GM19463 (cell line): ENCODE results near the gene RNF39.

Experiments
- ATAC-seq: cut with Tn5 transposase; IDR thresholded peaks from one replicate; pipeline ENCODE4 v1.9.1; 2021; ENCODE audit warnings: mild to moderate bottlenecking, moderate library complexity; ENCODE audit not compliant: unreplicated experiment

Gene RNF39

DNA sequence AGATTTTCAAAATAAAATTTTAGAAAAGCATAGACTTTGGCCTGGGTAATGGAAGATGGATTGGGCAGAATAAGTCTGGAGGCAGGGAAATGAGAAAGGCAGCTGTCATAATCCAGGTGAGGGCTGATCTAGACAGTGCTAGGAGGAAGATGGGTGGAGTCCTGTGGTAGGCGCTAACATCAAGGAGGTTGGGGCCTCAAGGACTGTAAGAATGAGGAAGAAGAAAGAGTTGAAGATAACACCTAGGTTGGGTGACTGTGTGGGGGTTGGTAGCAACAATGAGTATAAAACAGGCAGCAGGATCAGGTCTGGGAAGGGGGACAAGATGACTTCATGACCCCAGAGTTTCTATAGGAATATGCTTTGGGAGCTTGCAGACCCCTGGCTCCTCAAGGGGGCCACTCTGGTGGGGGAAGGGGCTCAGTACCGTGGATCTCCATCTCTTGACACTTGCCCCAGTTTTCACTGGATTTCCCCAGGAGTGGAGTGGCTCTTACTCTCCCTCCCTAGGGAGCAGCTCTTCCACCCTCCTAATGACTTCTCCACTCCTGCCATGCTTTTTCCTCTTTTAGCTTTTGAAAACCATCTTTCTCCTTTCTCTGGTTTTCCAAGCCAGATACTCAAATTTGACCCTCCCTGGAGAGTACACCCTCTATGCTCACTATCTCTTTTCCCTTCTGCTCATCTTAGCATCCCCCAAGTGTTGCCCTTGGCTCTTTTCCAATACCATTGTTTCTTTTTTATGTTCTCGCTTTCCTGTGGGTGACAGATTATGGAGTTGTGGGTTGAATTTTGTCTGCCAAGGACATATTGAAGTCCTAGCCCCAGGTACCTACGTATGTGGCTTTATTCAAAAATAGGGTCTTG, 22.6 kb upstream of the RNF39 start:
- no peak for ATAC-seq

DNA sequence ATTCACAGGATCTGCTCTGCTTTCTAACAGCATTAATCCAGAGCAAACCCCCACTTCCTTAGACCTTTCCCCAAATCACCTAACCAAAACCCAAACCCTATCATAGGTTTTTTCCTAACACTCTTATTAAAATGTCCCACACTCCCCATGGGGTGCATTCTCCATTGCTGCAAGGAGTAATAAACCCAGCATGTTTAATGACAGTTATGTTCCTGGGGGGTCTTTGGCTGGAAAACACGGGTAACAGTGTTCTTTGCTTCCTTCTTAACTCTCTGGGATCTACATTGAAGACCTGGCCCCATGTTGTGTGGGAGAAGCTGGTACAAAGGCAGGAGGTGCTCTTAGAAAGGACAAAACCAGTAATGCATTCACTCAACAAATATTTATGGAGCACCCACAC, 21.3 kb upstream of the RNF39 start:
- ATAC-seq, result no peak

DNA sequence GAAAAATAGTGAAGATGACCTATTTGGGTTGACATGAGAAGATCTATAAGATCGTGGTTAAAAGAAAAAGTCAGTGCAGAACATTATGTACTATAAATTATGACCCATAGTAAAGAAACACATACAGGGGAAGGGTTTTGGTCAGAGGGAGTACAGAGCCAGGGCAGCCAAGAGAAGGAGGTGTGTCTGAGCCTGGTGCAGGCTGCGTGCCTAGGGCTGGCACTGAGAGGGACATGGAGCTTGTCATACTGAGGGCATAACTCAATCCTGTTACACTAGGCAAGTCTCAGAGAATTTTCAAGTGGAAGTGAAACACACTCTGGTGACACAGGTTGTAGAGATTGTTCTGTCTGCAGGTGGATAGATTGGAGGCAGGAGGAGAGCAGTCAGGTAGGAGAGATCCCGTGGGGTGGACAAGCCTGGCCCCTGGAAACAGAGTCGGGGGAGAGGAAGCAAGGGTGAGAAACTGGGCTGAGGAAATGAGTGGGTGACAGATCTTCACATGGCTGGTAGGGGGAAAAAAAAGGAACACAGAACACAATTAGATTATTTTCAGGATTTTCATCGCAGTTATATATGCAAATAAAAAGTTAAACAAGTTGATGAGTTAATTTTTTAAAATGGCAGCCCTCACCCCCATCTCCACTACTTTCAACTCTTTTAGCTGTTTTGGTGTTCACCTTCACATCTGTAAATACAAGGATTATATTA, 18.5 kb upstream of the RNF39 start:
- ATAC-seq, result no peak

DNA sequence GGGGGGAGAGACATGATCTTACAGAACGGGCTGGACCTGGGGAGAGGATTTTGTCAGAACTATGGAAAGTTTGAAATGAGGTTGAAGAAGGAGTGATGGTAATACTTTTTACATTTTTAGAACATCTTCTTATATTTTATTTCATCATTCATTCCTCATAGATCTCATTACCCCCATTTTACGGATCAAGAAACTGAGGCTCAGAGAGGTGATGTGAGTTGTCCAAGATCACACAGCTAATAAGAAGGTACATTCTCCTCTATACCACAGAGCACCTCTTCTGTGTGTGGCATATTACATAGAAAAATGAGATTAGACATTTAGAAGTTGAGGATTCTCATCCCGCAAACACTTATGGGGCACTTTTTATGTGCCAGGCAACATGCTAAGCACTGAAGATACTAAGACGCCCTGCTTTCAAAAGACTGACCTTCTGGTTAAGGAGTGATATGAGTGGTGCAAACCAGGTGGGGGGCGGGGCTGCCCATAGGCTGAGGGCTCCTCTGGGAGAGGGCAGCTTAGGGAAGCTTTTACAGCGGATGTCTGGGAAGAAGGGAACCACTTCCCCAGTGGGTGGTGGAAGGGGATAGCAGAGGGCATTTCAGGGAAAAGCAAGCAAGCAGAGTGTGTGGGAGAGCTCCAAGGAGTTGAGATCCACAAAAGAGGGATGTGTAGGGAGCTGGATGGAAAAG, 17.4 kb upstream of the RNF39 start:
- no peak for ATAC-seq

DNA sequence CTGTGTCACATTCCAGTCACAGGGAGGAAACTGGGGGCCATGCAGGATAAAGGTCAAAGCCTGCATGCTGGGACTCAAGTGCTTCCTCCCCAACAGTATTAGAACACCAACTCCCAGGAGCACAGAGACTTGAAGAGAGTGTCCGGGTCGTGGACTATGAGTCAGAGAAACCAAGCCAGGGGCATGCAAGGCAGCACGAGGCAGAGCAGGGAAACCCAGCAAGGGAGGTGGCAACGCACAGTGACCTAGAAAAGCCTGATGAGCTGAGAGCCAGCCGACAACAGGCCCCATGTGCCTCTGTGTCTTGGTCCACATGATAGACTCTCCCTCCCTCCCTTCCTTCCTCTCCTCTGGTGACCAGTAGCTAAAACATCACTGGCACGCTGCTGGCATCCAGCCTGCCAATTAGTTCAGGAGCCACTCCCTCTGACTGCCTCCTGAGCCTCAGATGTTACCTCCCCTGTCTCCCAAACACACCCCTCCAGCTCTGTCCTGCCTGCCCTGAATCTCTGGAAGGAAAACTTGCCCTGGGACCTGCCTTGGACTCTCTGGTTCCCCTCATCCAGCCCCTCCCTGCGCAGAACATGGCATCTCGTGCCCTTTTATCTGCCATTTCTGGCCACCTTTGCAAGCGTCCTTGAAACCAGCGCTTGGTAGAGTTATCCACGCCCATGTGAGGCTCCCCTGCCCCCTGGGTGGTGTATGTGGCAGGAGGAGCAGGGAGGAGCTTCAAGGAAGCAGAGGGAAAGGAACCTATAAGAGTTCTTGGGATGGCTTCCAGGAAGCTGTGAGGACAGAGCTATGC, 16.2 kb upstream of the RNF39 start:
- ATAC-seq, result no peak

DNA sequence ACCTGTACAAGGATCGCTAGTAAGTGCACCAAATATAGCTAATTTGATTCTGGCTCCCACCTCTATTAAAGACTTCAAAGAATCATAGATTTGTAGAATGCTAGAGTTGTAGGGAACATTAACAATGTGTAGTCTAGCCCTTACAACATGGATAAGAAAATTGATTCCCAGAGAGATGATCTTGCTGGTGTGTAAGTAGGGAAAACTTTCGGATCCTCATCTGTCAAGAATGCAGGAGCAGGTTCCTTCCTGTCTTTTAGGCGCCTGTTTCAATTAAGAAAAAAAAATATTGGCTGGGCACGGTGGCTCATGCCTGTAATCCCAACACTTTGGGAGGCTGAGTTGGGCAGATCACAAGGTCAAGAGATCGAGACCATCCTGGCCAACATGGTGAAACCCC, 12.3 kb upstream of the RNF39 start:
- no peak for ATAC-seq

DNA sequence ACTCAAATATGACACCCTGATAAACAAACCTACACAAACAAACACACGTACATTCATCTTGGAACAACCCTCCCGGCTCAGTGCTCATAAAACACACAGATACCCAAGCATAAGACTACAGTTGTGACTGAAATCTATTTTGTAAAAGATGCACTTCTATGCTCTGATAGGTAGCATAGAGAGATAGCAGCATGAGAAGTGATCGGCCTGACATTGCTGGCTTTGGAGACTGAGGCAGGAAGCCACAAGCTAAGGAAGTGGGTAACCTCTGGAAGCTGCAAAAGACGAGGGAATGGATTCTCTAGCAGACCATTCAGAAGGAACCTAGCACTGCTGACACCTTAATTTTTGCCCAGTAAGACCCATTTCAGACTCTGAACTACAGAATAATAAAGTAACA, 1.6 kb upstream of the RNF39 start:
- ATAC-seq, result no peak

DNA sequence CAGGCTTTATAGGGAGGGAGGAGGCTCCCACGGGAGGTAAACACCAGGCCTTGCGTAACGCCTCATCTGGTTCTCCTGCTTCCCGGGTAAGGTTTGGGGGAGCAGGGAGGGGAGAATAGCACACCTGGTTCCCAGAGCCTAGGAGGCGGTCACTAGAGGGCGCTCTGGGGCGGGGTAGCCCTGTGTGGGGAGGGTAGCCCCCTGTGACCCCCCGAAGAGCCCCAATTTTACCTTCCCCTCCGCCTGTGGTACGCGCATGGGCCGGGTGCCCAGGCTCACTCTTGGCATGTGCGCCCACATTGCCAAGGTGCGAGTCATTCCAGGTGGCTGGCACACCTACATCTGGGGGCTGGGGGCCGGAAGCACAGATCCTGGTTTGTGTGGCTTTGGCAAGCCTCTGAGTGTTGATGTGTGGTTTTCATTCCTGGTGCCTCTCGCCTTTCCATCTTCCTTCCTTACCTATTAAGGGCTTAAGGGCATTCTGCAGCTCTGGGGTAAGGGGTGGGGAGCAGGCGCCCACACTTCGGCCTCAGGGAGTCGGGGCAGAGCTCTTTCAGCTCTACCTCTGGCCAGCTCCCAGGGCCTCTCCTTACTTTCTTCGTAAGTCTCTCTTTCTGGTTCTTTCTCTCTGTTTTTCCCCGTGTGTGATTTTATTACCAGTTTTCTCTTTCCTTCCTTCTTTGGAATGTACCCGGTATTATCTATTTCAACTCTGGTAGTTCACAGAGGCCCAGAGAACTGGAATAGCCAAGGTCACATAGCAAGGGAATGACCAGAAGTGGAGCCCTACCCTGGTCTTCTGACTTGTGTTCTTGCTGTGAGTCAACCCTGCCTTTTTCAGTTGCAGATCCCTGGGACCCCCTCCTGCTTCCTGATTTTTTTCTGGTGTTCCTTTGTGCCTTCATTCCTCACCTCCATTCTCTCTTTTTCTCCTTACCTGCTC, 492 bp upstream of the RNF39 start:
- ATAC-seq, result no peak

DNA sequence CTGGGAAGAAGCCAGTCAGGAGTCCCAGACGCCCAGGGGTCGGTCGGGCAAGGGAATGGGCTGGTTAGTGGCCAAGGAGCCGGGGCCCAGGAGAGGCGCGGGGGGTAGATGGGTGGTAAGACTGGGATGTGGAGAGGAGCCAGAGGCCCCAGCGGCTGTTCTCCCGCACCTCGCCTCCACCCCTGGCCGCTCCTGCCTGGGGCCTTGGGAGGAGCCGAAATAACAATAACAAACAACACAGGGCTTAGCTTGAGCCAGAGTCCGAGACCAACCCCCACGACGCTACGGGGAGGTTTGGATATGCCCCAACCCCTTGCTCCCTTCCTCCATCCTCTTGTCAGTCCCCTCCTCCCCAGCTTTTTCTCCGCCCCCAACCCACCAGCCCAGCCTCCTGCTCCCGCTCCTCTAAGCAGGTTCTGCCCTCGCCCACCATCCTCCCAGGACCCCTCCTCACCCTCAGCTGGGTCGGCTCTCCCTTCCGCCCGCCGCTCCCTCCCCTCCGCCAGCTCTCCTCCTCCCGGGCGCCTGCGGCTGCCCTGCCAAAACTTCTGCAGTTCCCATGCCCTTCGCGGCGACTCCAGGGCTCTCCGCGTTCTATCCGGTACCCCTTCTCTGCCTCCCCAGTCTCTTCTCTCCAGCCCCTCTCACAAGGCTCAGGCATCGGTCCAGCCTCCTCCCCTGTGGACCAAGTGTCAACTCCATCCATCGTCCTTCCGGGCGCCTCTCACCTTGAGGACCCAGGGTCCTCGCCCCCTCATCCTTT, 1.1 kb downstream of the RNF39 start:
- no peak for ATAC-seq

DNA sequence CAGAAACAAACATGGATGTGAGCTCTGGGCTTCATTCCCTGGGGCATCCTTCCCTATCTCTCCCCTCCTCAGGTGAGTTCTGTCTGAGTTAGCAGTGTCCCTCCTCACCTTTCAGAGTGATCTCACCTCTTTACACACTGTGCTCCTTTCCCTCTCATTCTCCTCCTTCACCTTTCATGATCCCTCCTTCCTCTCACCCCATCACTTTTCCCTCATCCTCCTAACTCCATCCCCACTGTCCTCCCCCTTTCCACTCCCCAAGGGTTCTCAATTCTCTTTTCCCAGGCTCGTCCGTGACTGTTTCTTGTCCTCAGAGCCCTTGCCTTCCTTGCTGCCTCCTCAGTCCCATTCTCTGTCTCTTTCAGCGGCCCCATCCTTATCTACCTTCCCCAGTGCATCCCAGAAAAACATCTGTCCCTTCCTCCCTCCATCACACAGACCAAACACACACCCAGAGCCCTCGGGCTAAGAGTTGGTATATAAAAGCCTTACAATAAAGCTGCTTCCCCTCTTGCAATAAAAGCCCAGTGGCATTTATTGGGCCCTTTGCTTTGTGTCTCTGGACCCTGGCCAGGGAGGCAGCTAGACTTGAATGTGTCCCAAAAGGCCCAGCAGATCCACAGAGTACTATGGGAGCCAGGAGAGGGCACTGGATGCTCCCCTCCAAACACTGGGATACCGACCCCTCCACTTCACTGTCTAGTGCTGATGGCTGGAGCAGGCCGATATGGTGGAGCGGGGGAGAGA, 1.9 kb downstream of the RNF39 start:
- ATAC-seq, result no peak

DNA sequence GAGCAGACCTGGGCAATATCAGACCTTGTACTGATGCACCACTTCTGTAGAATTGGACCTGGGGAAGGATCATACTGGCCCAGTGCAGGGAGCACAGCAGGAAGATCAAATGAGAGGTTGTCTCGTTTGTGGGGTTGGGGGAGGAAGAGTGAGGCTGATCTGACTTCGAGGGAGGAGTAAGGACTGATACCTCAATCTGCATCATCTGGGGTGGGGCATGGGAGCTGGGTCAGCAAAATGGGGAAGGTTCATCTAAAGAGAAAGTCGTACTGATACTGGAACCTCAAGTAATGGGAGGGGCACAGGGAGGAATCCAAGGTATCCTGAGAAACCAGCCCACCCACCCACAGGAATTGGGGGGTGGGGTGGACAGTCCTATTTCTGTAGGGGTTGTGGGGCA, 3.7 kb downstream of the RNF39 start:
- ATAC-seq, result no peak

DNA sequence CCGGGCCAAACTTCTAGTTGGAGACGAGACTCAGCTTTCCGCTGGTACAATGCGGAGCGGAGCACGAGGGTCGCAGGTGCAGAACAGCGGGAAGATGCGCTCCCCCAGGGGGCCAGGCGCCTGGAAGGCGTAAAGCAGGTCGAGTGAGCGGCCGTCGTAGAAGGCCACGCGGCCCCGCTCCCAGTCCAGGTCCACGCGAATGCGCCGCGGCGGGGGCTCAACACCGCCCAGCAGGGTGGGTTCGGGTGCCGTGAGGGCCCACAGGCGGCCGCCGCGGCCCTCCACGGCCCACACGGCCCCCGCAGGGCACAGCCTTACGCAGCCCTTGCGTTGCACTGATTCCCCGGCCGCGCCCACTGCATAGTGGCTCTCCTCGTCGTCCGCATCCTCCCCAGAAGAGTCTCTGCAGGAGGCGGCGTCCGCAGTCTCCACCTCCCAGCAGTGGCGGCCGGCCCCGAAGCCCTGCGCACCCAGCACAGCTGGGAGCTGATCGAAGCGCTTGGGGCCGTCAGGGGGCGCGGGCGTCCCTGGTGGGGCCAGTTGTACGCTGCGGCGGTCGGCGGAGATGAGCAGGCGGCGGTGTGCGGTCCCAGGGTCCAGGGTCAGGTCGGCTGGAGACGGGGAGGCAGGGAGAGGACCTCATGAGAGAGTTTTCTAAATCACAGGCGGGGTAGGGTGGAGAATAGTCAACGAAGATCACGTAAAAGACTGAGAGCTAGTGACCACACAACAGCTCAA, 4.3 kb downstream of the RNF39 start:
- no peak for ATAC-seq

DNA sequence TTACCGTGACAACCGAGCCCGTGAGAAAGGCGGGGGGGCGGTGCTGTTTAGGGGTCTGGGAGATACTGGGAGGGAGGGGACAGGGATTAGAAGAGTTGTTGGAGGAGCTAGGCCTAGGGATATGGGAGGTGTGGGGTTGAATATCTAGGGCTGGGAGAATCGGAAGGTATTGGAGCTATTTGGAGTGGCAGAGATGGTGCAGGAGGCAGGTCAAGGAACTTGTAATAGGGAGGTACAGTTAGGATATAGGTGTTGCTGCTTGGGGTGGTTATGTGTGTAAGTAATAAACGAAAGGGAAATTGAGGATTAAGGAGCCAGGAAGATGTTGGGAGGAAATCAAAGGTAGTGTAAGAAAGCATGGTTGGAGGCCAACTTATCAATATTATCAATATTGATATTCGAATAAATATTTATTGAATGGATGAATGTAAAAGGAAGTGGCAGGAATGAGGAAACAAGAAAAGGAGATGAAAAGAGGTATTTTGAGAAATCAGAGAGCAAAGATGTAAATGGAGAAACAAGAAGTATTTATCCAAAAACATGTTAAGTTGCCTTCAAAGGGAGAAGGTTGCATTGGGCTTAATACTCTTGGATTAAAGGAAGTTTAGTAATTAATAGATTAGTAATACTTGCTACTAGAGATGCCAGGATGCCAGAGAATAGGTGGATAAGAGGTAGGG, 8.0 kb downstream of the RNF39 start:
- no peak for ATAC-seq

DNA sequence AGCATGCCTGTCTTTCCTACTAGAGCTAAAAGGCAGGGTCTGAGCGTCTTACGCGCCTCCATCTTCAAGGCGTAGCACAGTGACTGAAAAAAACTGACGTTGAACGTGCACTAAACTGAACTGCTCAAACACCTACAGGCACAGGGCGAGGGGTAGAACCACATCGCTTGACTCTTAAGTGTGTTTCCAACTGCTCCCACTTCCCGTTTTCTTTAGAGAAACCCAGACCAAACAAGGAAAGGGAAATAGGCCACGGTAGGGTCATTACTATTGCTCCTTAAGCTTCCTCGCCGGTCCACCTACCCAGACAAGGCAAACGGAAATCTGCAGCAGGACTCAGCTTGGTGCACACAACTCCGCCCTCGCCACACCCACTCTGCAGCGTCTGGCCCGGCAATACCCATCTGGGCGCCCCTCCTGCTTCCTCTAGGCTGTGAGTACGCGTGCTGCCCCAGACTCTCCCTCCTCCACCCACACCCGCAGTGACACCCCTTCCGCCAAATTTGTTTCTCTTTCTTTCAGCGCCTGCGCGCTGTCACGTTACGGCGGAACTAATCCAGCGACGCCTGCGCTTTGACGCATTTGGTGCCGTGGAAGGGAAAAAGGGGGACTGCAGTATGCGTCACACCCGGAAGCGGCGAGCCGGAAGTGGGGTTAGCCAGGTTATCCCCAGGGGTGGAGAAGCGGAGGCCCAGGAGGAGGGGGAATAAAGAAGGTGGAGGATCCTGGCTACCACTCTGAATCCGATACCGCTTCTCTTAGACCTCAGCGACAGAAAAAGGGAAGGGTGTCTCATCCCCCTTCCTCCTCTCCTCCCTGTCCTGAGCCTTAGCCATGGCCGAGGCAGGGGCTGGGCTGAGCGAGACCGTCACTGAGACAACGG, 8.8 kb downstream of the RNF39 start, which contains the start of gene PPP1R11:
Gene PPP1R11 (plus strand): TSS at position 622 of the 883 bp plus-strand sequence. CDS start 213 bp downstream, at position 835.
- peak; percentile 97 for ATAC-seq

DNA sequence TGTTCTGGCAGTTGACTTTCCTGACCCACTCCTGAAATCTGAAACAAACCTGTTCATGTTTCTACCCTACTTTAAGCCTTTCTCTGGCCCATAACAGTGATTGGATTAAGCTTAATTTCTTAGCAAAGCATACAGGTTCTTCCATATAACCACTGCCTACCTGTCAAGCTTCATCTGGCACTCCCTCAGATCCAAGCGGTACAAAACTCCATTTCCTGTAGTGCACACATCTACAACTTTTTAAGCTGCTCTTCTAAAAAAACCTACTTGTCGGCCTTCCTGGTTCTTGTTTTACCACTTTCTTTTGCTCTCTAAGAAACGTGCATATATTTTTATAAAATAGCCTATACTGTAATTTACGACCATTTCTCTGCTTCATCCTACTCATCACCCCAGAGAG, 9.5 kb downstream of the RNF39 start:
- ATAC-seq, result no peak

DNA sequence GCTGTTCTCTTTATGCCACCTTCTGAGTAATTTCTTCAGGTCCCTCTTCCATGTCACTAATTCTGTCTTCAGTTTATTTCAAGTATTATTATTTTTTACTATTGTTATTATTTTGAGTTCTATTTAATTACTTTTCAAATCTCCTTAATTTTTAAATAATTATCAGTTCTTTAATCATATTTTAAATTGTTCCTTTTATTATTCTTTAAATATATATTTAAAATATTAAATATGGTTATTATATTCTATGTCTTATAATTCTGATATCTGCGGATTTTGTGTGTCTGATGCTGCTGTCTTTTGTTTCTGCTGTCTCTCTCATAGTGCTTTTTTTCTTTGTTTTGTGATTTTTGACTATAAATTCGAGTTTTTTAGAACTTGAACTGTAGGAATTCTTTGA, 12.3 kb downstream of the RNF39 start:
- ATAC-seq, result no peak
